HEK293 (cell line): ENCODE results near the gene CCDC85B.

Experiments used
- GLIS2 ChIP-seq: fragments of 450-650 bp; formaldehyde crosslinking; IDR thresholded peaks from 2 replicates; pipeline ENCODE4 v1.5.1; 2016; ENCODE audit warnings: missing biosample characterization, missing genetic modification characterization
- KLF9 ChIP-seq: fragments of 450-650 bp; formaldehyde crosslinking; IDR thresholded peaks from 2 replicates; pipeline ENCODE4 v1.5.1; 2016; ENCODE audit warnings: missing biosample characterization, missing genetic modification characterization, low read depth
- MEIS1 ChIP-seq: sonication (generic); formaldehyde crosslinking; IDR thresholded peaks from 2 replicates; pipeline ENCODE4 v1.8.1; 2022; ENCODE audit warnings: missing genetic modification reagents, mild to moderate bottlenecking, borderline replicate concordance
- OVOL3 ChIP-seq: fragments of 450-650 bp; formaldehyde crosslinking; IDR thresholded peaks from 2 replicates; pipeline ENCODE4 v1.5.1; 2016; ENCODE audit warnings: missing biosample characterization, missing genetic modification characterization
- PRDM1 ChIP-seq: fragments of 450-650 bp; formaldehyde crosslinking; IDR thresholded peaks from 2 replicates; pipeline ENCODE4; 2016; ENCODE audit warnings: missing biosample characterization, missing genetic modification characterization
- SALL2 ChIP-seq: fragments of 450-650 bp; formaldehyde crosslinking; IDR thresholded peaks from 2 replicates; pipeline ENCODE4 v1.5.0; 2017; ENCODE audit warnings: missing biosample characterization, mild to moderate bottlenecking, missing genetic modification characterization, borderline replicate concordance
- SP2 ChIP-seq: fragments of 450-650 bp; formaldehyde crosslinking; IDR thresholded peaks from 2 replicates; pipeline ENCODE4 v1.5.1; 2016; ENCODE audit warnings: missing biosample characterization, missing genetic modification characterization
- YY1 ChIP-seq: fragments of 450-650 bp; formaldehyde crosslinking; IDR thresholded peaks from 2 replicates; pipeline ENCODE4 v1.5.1; 2018; ENCODE audit warnings: missing biosample characterization, missing genetic modification characterization
- YY2 ChIP-seq: fragments of 450-650 bp; formaldehyde crosslinking; IDR thresholded peaks from 2 replicates; pipeline ENCODE4 v1.5.1; 2016; ENCODE audit warnings: missing biosample characterization, missing genetic modification characterization
- ZBTB17 ChIP-seq: fragments of 450-650 bp; formaldehyde crosslinking; IDR thresholded peaks from 2 replicates; pipeline ENCODE4 v1.5.1; 2016; ENCODE audit warnings: missing biosample characterization, missing genetic modification characterization
- ZBTB20 ChIP-seq: fragments of 450-650 bp; formaldehyde crosslinking; IDR thresholded peaks from 2 replicates; pipeline ENCODE4 v1.5.1; 2016; ENCODE audit warnings: missing biosample characterization, missing genetic modification characterization
- ZBTB21 ChIP-seq: fragments of 450-650 bp; formaldehyde crosslinking; IDR thresholded peaks from 2 replicates; pipeline ENCODE4 v1.5.1; 2017; ENCODE audit warnings: missing biosample characterization, missing genetic modification characterization
- ZBTB26 ChIP-seq: fragments of 450-650 bp; formaldehyde crosslinking; optimal IDR thresholded peaks from 2 replicates; pipeline ENCODE3; 2016; ENCODE audit warnings: missing biosample characterization, mild to moderate bottlenecking, missing genetic modification characterization
- ZBTB48 ChIP-seq: fragments of 450-650 bp; formaldehyde crosslinking; IDR thresholded peaks from 2 replicates; pipeline ENCODE4 v1.5.1; 2016; ENCODE audit warnings: missing biosample characterization, missing genetic modification characterization
- ZBTB6 ChIP-seq: fragments of 450-650 bp; formaldehyde crosslinking; IDR thresholded peaks from 2 replicates; pipeline ENCODE4 v1.5.1; 2017; ENCODE audit warnings: missing biosample characterization, missing genetic modification characterization
- ZBTB8A ChIP-seq: fragments of 450-650 bp; formaldehyde crosslinking; IDR thresholded peaks from 2 replicates; pipeline ENCODE4 v1.5.1; 2016; ENCODE audit warnings: missing biosample characterization, missing genetic modification characterization
- ZFP37 ChIP-seq: fragments of 450-650 bp; formaldehyde crosslinking; IDR thresholded peaks from 2 replicates; pipeline ENCODE4 v1.5.1; 2016; ENCODE audit warnings: missing biosample characterization, missing genetic modification characterization
- ZFP69B ChIP-seq: fragments of 450-650 bp; formaldehyde crosslinking; IDR thresholded peaks from 2 replicates; pipeline ENCODE4 v1.5.1; 2016; ENCODE audit warnings: missing biosample characterization, missing genetic modification characterization
- ZNF138 ChIP-seq: fragments of 450-650 bp; formaldehyde crosslinking; IDR thresholded peaks from 2 replicates; pipeline ENCODE4 v1.5.1; 2016; ENCODE audit warnings: missing biosample characterization, missing genetic modification characterization, borderline replicate concordance
- ZNF16 ChIP-seq: fragments of 450-650 bp; formaldehyde crosslinking; IDR thresholded peaks from 2 replicates; pipeline ENCODE4 v1.5.1; 2016; ENCODE audit warnings: low read depth, missing biosample characterization, missing genetic modification characterization
- ZNF311 ChIP-seq: fragments of 450-650 bp; formaldehyde crosslinking; IDR thresholded peaks from 2 replicates; pipeline ENCODE4 v1.5.1; 2017; ENCODE audit warnings: missing biosample characterization, missing genetic modification characterization, borderline replicate concordance
- ZNF561 ChIP-seq: fragments of 450-650 bp; IDR thresholded peaks from 2 replicates; pipeline ENCODE4 v1.5.1; 2018; ENCODE audit warnings: missing biosample characterization, missing genetic modification characterization, borderline replicate concordance
- ZNF623 ChIP-seq: fragments of 450-650 bp; formaldehyde crosslinking; IDR thresholded peaks from 2 replicates; pipeline ENCODE4 v1.5.1; 2016; ENCODE audit warnings: missing biosample characterization, missing genetic modification characterization
- ZNF660 ChIP-seq: fragments of 450-650 bp; IDR thresholded peaks from 2 replicates; pipeline ENCODE4 v1.5.1; 2018; ENCODE audit warnings: missing biosample characterization, mild to moderate bottlenecking, missing genetic modification characterization
- ZSCAN18 ChIP-seq: fragments of 450-650 bp; formaldehyde crosslinking; IDR thresholded peaks from 2 replicates; pipeline ENCODE4 v1.5.1; 2016; ENCODE audit warnings: missing biosample characterization, missing genetic modification characterization
- ZSCAN23 ChIP-seq: fragments of 450-650 bp; formaldehyde crosslinking; IDR thresholded peaks from 2 replicates; pipeline ENCODE4 v1.5.1; 2016; ENCODE audit warnings: missing biosample characterization, missing genetic modification characterization
- ZSCAN30 ChIP-seq: fragments of 450-650 bp; IDR thresholded peaks from 2 replicates; pipeline ENCODE4 v1.5.1; 2018; ENCODE audit warnings: missing biosample characterization, mild to moderate bottlenecking, missing genetic modification characterization, moderate library complexity
- ZSCAN4 ChIP-seq: fragments of 450-650 bp; formaldehyde crosslinking; IDR thresholded peaks from 2 replicates; pipeline ENCODE4 v1.5.1; 2017; ENCODE audit warnings: missing biosample characterization, missing genetic modification characterization
- TF ChIP-seq, protein P1 (sequence below): IDR thresholded peaks from 2 replicates; pipeline ENCODE4 v1.6.1; 2011; ENCODE audit warnings: mild to moderate bottlenecking, low read depth, low read length, borderline replicate concordance
- TF ChIP-seq, protein P2 (sequence below): fragments of 450-650 bp; formaldehyde crosslinking; IDR thresholded peaks from 2 replicates; pipeline ENCODE4 v1.5.1; 2016; ENCODE audit warnings: missing biosample characterization, missing genetic modification characterization
- TF ChIP-seq, protein P3 (sequence below): fragments of 450-650 bp; formaldehyde crosslinking; IDR thresholded peaks from 2 replicates; pipeline ENCODE4 v1.5.1; 2016; ENCODE audit warnings: missing biosample characterization, missing genetic modification characterization

The CCDC85B gene

DNA sequence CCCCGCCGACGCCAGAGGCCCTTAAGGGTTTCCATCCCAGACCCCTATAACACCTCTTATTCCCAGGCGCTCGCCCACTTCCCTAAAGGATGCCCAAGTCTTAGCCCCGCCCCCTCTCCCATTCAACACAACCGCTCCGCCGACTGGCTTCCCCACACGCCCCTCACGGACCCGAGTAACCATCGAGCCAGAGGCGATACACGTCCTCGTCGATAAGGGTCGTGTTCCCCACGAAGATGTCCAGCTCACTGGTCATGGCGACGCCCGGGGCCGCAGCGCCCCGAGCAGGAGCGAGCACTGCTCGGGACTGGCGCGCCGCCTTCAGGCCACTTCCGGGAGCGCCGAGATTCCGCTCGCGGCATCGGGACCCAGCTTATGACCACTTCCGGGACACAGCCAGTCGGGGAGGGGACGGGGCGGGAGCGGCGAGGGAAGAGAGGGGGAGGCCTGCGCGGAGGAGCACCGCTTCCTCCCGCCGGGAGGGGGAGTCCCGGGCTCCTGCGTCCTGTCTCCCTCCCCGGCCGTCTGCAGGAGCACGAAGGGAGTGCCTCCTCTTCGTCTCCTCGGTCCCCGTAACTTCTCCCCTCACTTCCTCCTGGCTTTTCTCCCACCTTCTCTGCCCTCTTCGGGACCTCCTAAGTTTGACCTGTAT is 2.2 kb upstream of the CCDC85B start, which contains the start of gene FIBP (continued):
- TF ChIP-seq KLF9 (peak; percentile 88), YY1 (tag by site-specific recombination) (peak; percentile 62; the same call in 1 of the 2 replicates), ZNF623 (tag by site-specific recombination) (no peak), GLIS2 (peak; percentile 43; the same call in 1 of the 2 replicates), ZNF16 (no peak), MEIS1 (CRISPR knock-in tag) (no peak), OVOL3 (tag by site-specific recombination) (no peak), ZSCAN4 (tag by site-specific recombination) (no peak), SALL2 (no peak), YY2 (tag by site-specific recombination) (peak; percentile 45; the same call in 1 of the 2 replicates), ZFP69B (tag by site-specific recombination) (peak; percentile 12; the same call in 1 of the 2 replicates), ZBTB8A (tag by site-specific recombination) (peak; percentile 79), ZNF138 (tag by site-specific recombination) (no peak), ZNF311 (tag by site-specific recombination) (no peak), ZNF561 (tag by site-specific recombination) (0 out of 2 replicates have a peak, but pooled peaks have one; percentile 42), ZBTB48 (tag by site-specific recombination) (peak; percentile 44), ZSCAN23 (tag by site-specific recombination) (no peak), ZBTB20 (tag by site-specific recombination) (peak; percentile 43), ZFP37 (tag by site-specific recombination) (peak; percentile 57; the same call in 1 of the 2 replicates), ZBTB26 (tag by site-specific recombination) (peak; percentile 97), PRDM1 (tag by site-specific recombination) (no peak), ZBTB21 (tag by site-specific recombination) (peak; percentile 84), ZBTB6 (tag by site-specific recombination) (no peak), ZSCAN30 (peak; percentile 53; the same call in 1 of the 2 replicates), SP2 (tag by site-specific recombination) (peak; percentile 85), ZNF660 (tag by site-specific recombination) (peak; percentile 17; the same call in 1 of the 2 replicates), ZSCAN18 (tag by site-specific recombination) (no peak), ZBTB17 (peak; percentile 97)
- TF ChIP-seq, protein P1, sequence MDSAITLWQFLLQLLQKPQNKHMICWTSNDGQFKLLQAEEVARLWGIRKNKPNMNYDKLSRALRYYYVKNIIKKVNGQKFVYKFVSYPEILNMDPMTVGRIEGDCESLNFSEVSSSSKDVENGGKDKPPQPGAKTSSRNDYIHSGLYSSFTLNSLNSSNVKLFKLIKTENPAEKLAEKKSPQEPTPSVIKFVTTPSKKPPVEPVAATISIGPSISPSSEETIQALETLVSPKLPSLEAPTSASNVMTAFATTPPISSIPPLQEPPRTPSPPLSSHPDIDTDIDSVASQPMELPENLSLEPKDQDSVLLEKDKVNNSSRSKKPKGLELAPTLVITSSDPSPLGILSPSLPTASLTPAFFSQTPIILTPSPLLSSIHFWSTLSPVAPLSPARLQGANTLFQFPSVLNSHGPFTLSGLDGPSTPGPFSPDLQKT = no peak; the same call in 1 of the 2 replicates
- TF ChIP-seq, protein P2, sequence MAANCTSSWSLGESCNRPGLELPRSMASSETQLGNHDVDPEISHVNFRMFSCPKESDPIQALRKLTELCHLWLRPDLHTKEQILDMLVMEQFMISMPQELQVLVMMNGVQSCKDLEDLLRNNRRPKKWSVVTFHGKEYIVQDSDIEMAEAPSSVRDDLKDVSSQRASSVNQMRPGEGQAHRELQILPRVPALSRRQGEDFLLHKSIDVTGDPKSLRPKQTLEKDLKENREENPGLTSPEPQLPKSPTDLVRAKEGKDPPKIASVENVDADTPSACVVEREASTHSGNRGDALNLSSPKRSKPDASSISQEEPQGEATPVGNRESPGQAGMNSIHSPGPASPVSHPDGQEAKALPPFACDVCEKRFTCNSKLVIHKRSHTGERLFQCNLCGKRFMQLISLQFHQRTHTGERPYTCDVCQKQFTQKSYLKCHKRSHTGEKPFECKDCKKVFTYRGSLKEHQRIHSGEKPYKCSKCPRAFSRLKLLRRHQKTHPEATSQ (tag by site-specific recombination) = no peak
- TF ChIP-seq, protein P3, sequence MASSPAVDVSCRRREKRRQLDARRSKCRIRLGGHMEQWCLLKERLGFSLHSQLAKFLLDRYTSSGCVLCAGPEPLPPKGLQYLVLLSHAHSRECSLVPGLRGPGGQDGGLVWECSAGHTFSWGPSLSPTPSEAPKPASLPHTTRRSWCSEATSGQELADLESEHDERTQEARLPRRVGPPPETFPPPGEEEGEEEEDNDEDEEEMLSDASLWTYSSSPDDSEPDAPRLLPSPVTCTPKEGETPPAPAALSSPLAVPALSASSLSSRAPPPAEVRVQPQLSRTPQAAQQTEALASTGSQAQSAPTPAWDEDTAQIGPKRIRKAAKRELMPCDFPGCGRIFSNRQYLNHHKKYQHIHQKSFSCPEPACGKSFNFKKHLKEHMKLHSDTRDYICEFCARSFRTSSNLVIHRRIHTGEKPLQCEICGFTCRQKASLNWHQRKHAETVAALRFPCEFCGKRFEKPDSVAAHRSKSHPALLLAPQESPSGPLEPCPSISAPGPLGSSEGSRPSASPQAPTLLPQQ = peak; percentile 60
